GM12878 (cell line): Measurements from ENCODE around the gene PUSL1. TPM values are rescaled to one million over a fixed set of nuclear protein-coding genes. Genes with fewer than 3 reads are reported as not detected.

ENCODE experiments used
- ATAC-seq: fragments of 200-7000 bp; cut with Tn5 transposase; 3 replicates; pipeline ENCODE4 v1.9.1; 2020; ENCODE audit warnings: mild to moderate bottlenecking, moderate library complexity
- BruUV-seq: library from RNA; stranded (reverse); fragments of 400-500 nt; replicated peaks from 2 replicates; lab custom pipeline; 2021; lab: Mats Ljungman, UMichigan
- CTCF ChIA-PET: fragments of 300-600 bp; sonication (Branson Sonifier 250); formaldehyde crosslinking; extraction: SDS; loops from one replicate; lab custom pipeline; 2021; ENCODE audit warnings: inconsistent platforms; lab: Yijun Ruan, JAX
- POLR2A ChIA-PET: fragments of 350-600 bp; formaldehyde crosslinking; extraction: SDS; loops from one replicate; lab custom pipeline; 2021; ENCODE audit warnings: inconsistent platforms; lab: Charles Lee
- RAD21 ChIA-PET: fragments of 300-600 bp; sonication (Branson Sonifier 250); formaldehyde crosslinking; loops from one replicate; lab custom pipeline; 2023; ENCODE audit warnings: antibody characterized with exemption; ENCODE audit not compliant: unreplicated experiment; lab: Charles Lee
- SMC1A ChIA-PET: fragments of 300-600 bp; sonication (Branson Sonifier 250); formaldehyde crosslinking; loops from one replicate; lab custom pipeline; 2023; ENCODE audit not compliant: unreplicated experiment, uncharacterized antibody; lab: Charles Lee
- DNase-seq: peaks from one replicate; pipeline ENCODE4 v3.0.0-alpha.2; 2011; ENCODE audit warnings: low read depth, low spot score
- FAIRE-seq: peaks from 3 replicates; lab custom pipeline; 2011; peaks lifted over from hg19 to GRCh38; lab: Jason Lieb, UNC
- H2AFZ ChIP-seq: 2 replicates; pipeline ENCODE4 v1.6.0; 2011; ENCODE audit warnings: low read depth, low read length, control low read depth; ENCODE audit not compliant: control insufficient read depth
- H3K27ac ChIP-seq: 2 replicates; pipeline ENCODE4 v1.5.1; 2011; ENCODE audit warnings: control low read depth; ENCODE audit not compliant: control insufficient read depth, insufficient read depth
- H3K27me3 ChIP-seq, 2 experiments: replicated peaks in 1 of 2; 2 replicates each; pipeline versions ENCODE4 v1.6.0 to v1.6.1; 2011; ENCODE audit warnings: low read length in 1 of 2; ENCODE audit not compliant: control insufficient read depth in 2 of 2, insufficient read depth in 2 of 2
- H3K36me3 ChIP-seq, 2 experiments: 2 replicates each; pipeline ENCODE4 v1.5.1; 2011; ENCODE audit warnings: low read length in 1 of 2; ENCODE audit not compliant: control insufficient read depth in 2 of 2, insufficient read depth in 2 of 2
- H3K4me1 ChIP-seq: 2 replicates; pipeline ENCODE4 v1.6.1; 2011; ENCODE audit warnings: mild to moderate bottlenecking, low read length, moderate library complexity, mixed read lengths; ENCODE audit not compliant: control insufficient read depth, insufficient read depth
- H3K4me2 ChIP-seq: 2 replicates; pipeline ENCODE4 v1.6.0; 2011; ENCODE audit warnings: control low read depth; ENCODE audit not compliant: control insufficient read depth, insufficient read depth
- H3K4me3 ChIP-seq: fragments of 200-600 bp; sonication (generic); 2 replicates; pipeline ENCODE4 v1.5.1; 2016
- H3K79me2 ChIP-seq: 2 replicates; pipeline ENCODE4 v1.6.0; 2011; ENCODE audit warnings: low read length; ENCODE audit not compliant: control insufficient read depth, insufficient read depth
- H3K9ac ChIP-seq: 2 replicates; pipeline ENCODE4 v1.8.0; 2011; ENCODE audit warnings: low read length, control low read depth, mixed read lengths; ENCODE audit not compliant: control insufficient read depth, insufficient read depth
- H3K9me3 ChIP-seq: replicated peaks from 3 replicates; pipeline ENCODE4 v1.5.1; 2011; ENCODE audit warnings: mild to moderate bottlenecking, low read length; ENCODE audit not compliant: control insufficient read depth, insufficient read depth
- H4K20me1 ChIP-seq: 2 replicates; pipeline ENCODE4 v1.6.0; 2011; ENCODE audit not compliant: control insufficient read depth, insufficient read depth
- BACH1 ChIP-seq: fragments of 450-650 bp; IDR thresholded peaks from 2 replicates; pipeline ENCODE4 v1.6.1; 2017; ENCODE audit warnings: mild to moderate bottlenecking, borderline replicate concordance
- MYB ChIP-seq: fragments of 150-350 bp; IDR thresholded peaks from 2 replicates; pipeline ENCODE4 v1.6.1; 2014; ENCODE audit warnings: mild to moderate bottlenecking, low read depth, low read length, borderline replicate concordance
- TCF12 ChIP-seq: IDR thresholded peaks from 2 replicates; pipeline ENCODE4 v1.6.1; 2011; ENCODE audit warnings: low read depth, mild to moderate bottlenecking, low read length
- ZNF592 ChIP-seq: fragments of 450-650 bp; IDR thresholded peaks from 2 replicates; pipeline ENCODE4 v1.6.1; 2017; ENCODE audit warnings: mild to moderate bottlenecking, moderate library complexity
- WGBS: methylation state at CpG from one replicate; pipeline ENCODE4 v1.1.6; 2016; ENCODE audit warnings: low lambda C conversion rate; ENCODE audit not compliant: insufficient replicate concordance, insufficient coverage; ENCODE audit errors: missing lambda C conversion rate; 5-methylcytosine and 5-hydroxymethylcytosine counted together
- in situ Hi-C: fragments of 300-500 bp; cut with MboI; formaldehyde crosslinking; loops from 9 replicates; pipeline ENCODE4 v1.14.3; 2018; ENCODE audit warnings: mixed read lengths
- intact Hi-C: fragments of 100-400 bp; cut with micrococcal nuclease; formaldehyde crosslinking; loops from one replicate; pipeline ENCODE4 v1.14.2; 2022; ENCODE audit not compliant: unreplicated experiment
- polyA plus RNA-seq, 11 experiments: library from polyadenylated mRNA; depleted of rRNA in 4 of 11; unstranded in 6 of 11; stranded (reverse) in 5 of 11; fragments of >200 nt; fragmentation: Nextera tagmentation in 4 of 11; fragmentation: Illumina TruSeq in 1 of 11; extraction: Ambion mirVana in 4 of 11; extraction: Trizol in 1 of 11; gene quantifications; 1 replicate in 1 of 11; 2 replicates in 10 of 11; pipeline versions ENCODE4 v1.2.1 to v1.2.3, GENCODE V29; 2011 to 2016; ENCODE audit warnings: inconsistent platforms in 2 of 11, missing spikeins in 2 of 11, low read depth in 1 of 11
- total RNA-seq, 4 experiments: library from RNA; depleted of rRNA in 3 of 4; stranded (reverse); fragments of >200 nt in 3 of 4; fragmentation: Illumina TruSeq in 1 of 4; extraction: Trizol in 1 of 4; gene quantifications; 2 replicates each; pipeline versions ENCODE4 v1.2.1 to v1.2.3, GENCODE V29; 2013 to 2021
- TF ChIP-seq, protein P1 (sequence below): IDR thresholded peaks from 2 replicates; pipeline ENCODE4 v1.6.1; 2012; ENCODE audit warnings: improper control_type of control experiment, low read depth, low read length; ENCODE audit not compliant: insufficient replicate concordance
- TF ChIP-seq, protein P2 (sequence below): fragments of 450-650 bp; IDR thresholded peaks from 2 replicates; pipeline ENCODE4 v1.6.1; 2016; ENCODE audit warnings: mild to moderate bottlenecking
- TF ChIP-seq, protein P3 (sequence below): IDR thresholded peaks from 2 replicates; pipeline ENCODE4 v1.6.1; 2011; ENCODE audit warnings: borderline replicate concordance, low read depth, mild to moderate bottlenecking, moderate library complexity, low read length; ENCODE audit not compliant: insufficient read depth, poor library complexity, severe bottlenecking

PUSL1 gene
- total and polyA plus RNA-seq, 10 of the 15 experiments (the other 5 are each of a cell fraction or from before 2014, with no cell fraction given), result 0.16 to 28.4 (median 15.1) TPM

DNA sequence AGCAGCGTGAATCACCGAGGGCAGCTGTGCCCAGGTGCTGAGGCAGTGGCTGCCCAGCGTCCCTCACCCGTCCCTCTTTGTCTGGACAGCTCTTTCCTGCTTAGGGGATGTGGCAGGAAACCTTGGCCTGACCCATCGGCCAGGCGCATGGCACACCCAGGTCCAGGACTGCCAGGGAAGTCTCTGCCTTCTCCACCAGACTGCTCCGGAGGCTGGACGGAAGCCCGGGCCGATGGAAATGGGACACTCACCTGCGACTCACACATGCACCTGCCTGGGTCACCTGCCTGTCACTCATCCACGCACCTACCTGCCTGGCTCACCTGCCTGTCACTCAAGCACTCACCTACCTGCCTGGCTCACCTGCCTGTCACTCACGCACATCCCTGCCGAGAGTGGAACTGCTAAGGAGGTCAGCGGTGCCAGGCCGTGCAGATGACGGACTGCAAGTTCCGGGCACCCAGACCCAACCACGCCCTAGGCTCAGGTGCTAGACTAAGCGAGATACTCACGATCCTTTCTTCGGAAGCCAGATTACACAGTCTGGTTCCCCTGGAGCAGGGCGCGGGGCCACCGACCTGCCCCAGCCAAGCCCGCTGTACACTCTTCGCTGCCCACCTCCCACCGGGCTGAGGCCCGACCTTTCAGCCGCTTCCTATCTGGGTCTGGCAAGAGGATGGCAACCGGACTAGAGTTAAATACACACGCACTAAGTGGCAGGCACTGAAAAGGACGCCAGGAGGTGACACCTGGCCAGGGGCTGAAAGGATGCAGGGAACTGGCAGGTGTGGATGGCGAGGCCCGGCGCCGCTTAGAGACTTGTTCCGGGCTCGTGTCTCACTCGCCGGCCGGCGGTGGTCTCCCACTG, 35.8 kb upstream of the PUSL1 start:
- peaks cover 5 to 6% of the 10 kb centered on the region in 2 experiments; a peak in 3 of 4 replicates for H3K36me3 ChIP-seq
- ChIA-PET RAD21 (interaction anchor here (1.6 kb wide), 1 partner anchor 150 kb away, joined by 6 read pairs; no protein-coding TSS in a partner anchor), SMC1A (interaction anchor here (1.2 kb wide), 1 partner anchor 18 kb away, joined by 5 read pairs; no protein-coding TSS in a partner anchor), CTCF (interaction anchor here (0.6 to 0.7 kb wide), 2 partner anchors 150 to 151 kb away, joined by 3 read pairs; no protein-coding TSS in a partner anchor), POLR2A (interaction anchor here (0.6 to 1.4 kb wide), 5 partner anchors 17 to 306 kb away, joined by 3 to 5 read pairs (median 4); no protein-coding TSS in a partner anchor)
- peaks cover 4% of the 10 kb centered on the region; the same call in 1 of the 2 replicates for H4K20me1 ChIP-seq
- ATAC-seq, result no peak; the same call in 2 of the 3 replicates
- peak overlapping the region; percentile 78 for H3K4me3 ChIP-seq
- in situ Hi-C loops (no loop called here), intact Hi-C loops (no loop called here)
- peaks cover 44% of the 10 kb centered on the region for H3K79me2 ChIP-seq
- FAIRE-seq, result no peak
- H3K4me1 ChIP-seq, result peaks cover 18% of the 10 kb centered on the region
- H3K27ac ChIP-seq, result peak overlapping the region; percentile 78
- BruUV-seq, result no TSS peak
- peak overlapping the region; percentile 92 for H3K9ac ChIP-seq
- no peak overlapping the region for H2AFZ ChIP-seq
- WGBS, result 16% methylated on average over 43 of the region's 43 CpGs
- DNase-seq, result no peak
- no peaks in the 10 kb centered on the region for H3K9me3 ChIP-seq
- H3K27me3 ChIP-seq, result no peaks in the 10 kb centered on the region
- peak overlapping the region; percentile 100 for H3K4me2 ChIP-seq
- no peak for TF ChIP-seq ZNF592
- no peak for TF ChIP-seq BACH1
- TF ChIP-seq MYB, result no peak
- TF ChIP-seq, protein P1, sequence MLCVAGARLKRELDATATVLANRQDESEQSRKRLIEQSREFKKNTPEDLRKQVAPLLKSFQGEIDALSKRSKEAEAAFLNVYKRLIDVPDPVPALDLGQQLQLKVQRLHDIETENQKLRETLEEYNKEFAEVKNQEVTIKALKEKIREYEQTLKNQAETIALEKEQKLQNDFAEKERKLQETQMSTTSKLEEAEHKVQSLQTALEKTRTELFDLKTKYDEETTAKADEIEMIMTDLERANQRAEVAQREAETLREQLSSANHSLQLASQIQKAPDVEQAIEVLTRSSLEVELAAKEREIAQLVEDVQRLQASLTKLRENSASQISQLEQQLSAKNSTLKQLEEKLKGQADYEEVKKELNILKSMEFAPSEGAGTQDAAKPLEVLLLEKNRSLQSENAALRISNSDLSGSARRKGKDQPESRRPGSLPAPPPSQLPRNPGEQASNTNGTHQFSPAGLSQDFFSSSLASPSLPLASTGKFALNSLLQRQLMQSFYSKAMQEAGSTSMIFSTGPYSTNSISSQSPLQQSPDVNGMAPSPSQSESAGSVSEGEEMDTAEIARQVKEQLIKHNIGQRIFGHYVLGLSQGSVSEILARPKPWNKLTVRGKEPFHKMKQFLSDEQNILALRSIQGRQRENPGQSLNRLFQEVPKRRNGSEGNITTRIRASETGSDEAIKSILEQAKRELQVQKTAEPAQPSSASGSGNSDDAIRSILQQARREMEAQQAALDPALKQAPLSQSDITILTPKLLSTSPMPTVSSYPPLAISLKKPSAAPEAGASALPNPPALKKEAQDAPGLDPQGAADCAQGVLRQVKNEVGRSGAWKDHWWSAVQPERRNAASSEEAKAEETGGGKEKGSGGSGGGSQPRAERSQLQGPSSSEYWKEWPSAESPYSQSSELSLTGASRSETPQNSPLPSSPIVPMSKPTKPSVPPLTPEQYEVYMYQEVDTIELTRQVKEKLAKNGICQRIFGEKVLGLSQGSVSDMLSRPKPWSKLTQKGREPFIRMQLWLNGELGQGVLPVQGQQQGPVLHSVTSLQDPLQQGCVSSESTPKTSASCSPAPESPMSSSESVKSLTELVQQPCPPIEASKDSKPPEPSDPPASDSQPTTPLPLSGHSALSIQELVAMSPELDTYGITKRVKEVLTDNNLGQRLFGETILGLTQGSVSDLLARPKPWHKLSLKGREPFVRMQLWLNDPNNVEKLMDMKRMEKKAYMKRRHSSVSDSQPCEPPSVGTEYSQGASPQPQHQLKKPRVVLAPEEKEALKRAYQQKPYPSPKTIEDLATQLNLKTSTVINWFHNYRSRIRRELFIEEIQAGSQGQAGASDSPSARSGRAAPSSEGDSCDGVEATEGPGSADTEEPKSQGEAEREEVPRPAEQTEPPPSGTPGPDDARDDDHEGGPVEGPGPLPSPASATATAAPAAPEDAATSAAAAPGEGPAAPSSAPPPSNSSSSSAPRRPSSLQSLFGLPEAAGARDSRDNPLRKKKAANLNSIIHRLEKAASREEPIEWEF, result no peak
- TF ChIP-seq, protein P2, sequence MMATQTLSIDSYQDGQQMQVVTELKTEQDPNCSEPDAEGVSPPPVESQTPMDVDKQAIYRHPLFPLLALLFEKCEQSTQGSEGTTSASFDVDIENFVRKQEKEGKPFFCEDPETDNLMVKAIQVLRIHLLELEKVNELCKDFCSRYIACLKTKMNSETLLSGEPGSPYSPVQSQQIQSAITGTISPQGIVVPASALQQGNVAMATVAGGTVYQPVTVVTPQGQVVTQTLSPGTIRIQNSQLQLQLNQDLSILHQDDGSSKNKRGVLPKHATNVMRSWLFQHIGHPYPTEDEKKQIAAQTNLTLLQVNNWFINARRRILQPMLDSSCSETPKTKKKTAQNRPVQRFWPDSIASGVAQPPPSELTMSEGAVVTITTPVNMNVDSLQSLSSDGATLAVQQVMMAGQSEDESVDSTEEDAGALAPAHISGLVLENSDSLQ, result peak; percentile 81
- no peak for TF ChIP-seq TCF12
- TF ChIP-seq, protein P3, sequence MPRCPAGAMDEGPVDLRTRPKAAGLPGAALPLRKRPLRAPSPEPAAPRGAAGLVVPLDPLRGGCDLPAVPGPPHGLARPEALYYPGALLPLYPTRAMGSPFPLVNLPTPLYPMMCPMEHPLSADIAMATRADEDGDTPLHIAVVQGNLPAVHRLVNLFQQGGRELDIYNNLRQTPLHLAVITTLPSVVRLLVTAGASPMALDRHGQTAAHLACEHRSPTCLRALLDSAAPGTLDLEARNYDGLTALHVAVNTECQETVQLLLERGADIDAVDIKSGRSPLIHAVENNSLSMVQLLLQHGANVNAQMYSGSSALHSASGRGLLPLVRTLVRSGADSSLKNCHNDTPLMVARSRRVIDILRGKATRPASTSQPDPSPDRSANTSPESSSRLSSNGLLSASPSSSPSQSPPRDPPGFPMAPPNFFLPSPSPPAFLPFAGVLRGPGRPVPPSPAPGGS, result no peak
